Measurements from ENCODE around the gene MCOLN3. TPM values are rescaled to one million over a fixed set of nuclear protein-coding genes. Genes with fewer than 3 reads are reported as not detected.
A peak's percentile ranks its signal among the peaks of the same experiment; 100 is the strongest.

MCOLN3 gene
- total RNA-seq, 1 experiment from 2014 or later: 2.4 TPM

- intact Hi-C loops (cut with micrococcal nuclease): no loop called here
- Histone ChIP-seq H2AFZ (ENCODE audit: low read length) (no peak overlapping the region), H3K9me3 (ENCODE audit: low read length) (no peaks in the 10 kb centered on the region), H3K36me3 (ENCODE audit: low read depth, low read length) (no peaks in the 10 kb centered on the region), H3K9me2 (replicated peaks; ENCODE audit: low read length) (no peaks in the 10 kb centered on the region), H3K4me1 (ENCODE audit: insufficient read depth, low read length) (no peaks in the 10 kb centered on the region), H3F3A (ENCODE audit: low read length, unreplicated experiment) (no peaks in the 10 kb centered on the region), H3K4me2 (ENCODE audit: low read length) (no peak overlapping the region), H3K27ac (ENCODE audit: low read length) (no peak overlapping the region), H3K79me2 (ENCODE audit: low read length) (no peaks in the 10 kb centered on the region), H3K27me3 (ENCODE audit: low read length) (no peaks in the 10 kb centered on the region), H4K20me1 (ENCODE audit: low read length) (no peaks in the 10 kb centered on the region), H3K9ac (ENCODE audit: low read length) (no peak overlapping the region), H3K4me3 (ENCODE audit: low read length) (no peak overlapping the region)
- ATAC-seq (no peak), DNase-seq (no peak)
- ChIA-PET POLR2A (ENCODE audit: unreplicated experiment) (no interaction called here), CTCF (no interaction called here)
- TF ChIP-seq EZH2 (IDR thresholded peaks at IDR 0.05; ENCODE audit: low read length, unreplicated experiment): no peak
- no peak for TF ChIP-seq EZH2phosphoT487 (IDR thresholded peaks at IDR 0.05; ENCODE audit: borderline replicate concordance, low read length)
- peak; percentile 14; the same call in 1 of the 2 replicates for TF ChIP-seq CTCF (conservative IDR thresholded peaks at IDR 0.05; ENCODE audit: low read depth, low read length)
- no TSS peak for BruUV-seq (replicated peaks)
These were observed 23.6 kb downstream of the MCOLN3 start for GRCh38 chr1:85024736-85025135.

- Histone ChIP-seq H3K27ac (ENCODE audit: low read length) (no peak overlapping the region), H3K27me3 (ENCODE audit: low read length) (no peaks in the 10 kb centered on the region), H3K4me1 (ENCODE audit: insufficient read depth, low read length) (no peaks in the 10 kb centered on the region), H4K20me1 (ENCODE audit: low read length) (no peaks in the 10 kb centered on the region), H3K79me2 (ENCODE audit: low read length) (no peaks in the 10 kb centered on the region), H3K9me3 (ENCODE audit: low read length) (no peaks in the 10 kb centered on the region), H3K36me3 (ENCODE audit: low read depth, low read length) (no peaks in the 10 kb centered on the region), H3K4me3 (ENCODE audit: low read length) (no peak overlapping the region), H3K4me2 (ENCODE audit: low read length) (no peak overlapping the region), H3K9me2 (replicated peaks; ENCODE audit: low read length) (no peaks in the 10 kb centered on the region), H2AFZ (ENCODE audit: low read length) (no peak overlapping the region), H3F3A (ENCODE audit: low read length, unreplicated experiment) (no peaks in the 10 kb centered on the region), H3K9ac (ENCODE audit: low read length) (no peak overlapping the region)
- intact Hi-C loops (cut with micrococcal nuclease): no loop called here
- BruUV-seq (replicated peaks): no TSS peak
- CTCF ChIA-PET: no interaction called here
- ATAC-seq (no peak), DNase-seq (no peak)
- POLR2A ChIA-PET (ENCODE audit: unreplicated experiment): no interaction called here
- TF ChIP-seq EZH2phosphoT487 (IDR thresholded peaks at IDR 0.05; ENCODE audit: borderline replicate concordance, low read length): no peak
- TF ChIP-seq EZH2 (IDR thresholded peaks at IDR 0.05; ENCODE audit: low read length, unreplicated experiment): no peak
- no peak for TF ChIP-seq CTCF (conservative IDR thresholded peaks at IDR 0.05; ENCODE audit: low read depth, low read length)
These were observed 25.6 kb downstream of the MCOLN3 start for GRCh38 chr1:85022700-85023099.

- POLR2A ChIA-PET (ENCODE audit: unreplicated experiment): no interaction called here
- DNase-seq (no peak), ATAC-seq (no peak)
- H3K4me3 ChIP-seq (ENCODE audit: low read length): no peak overlapping the region
- no peak overlapping the region for H3K27ac ChIP-seq (ENCODE audit: low read length)
- H3K9me2 ChIP-seq (replicated peaks; ENCODE audit: low read length): no peaks in the 10 kb centered on the region
- H3K9me3 ChIP-seq (ENCODE audit: low read length): no peaks in the 10 kb centered on the region
- intact Hi-C loops (cut with micrococcal nuclease): no loop called here
- no peaks in the 10 kb centered on the region for H3K4me1 ChIP-seq (ENCODE audit: insufficient read depth, low read length)
- H3K27me3 ChIP-seq (ENCODE audit: low read length): no peaks in the 10 kb centered on the region
- no peaks in the 10 kb centered on the region for H3F3A ChIP-seq (ENCODE audit: low read length, unreplicated experiment)
- H4K20me1 ChIP-seq (ENCODE audit: low read length): no peaks in the 10 kb centered on the region
- no TSS peak for BruUV-seq (replicated peaks)
- H3K9ac ChIP-seq (ENCODE audit: low read length): no peak overlapping the region
- no peak for TF ChIP-seq EZH2phosphoT487 (IDR thresholded peaks at IDR 0.05; ENCODE audit: borderline replicate concordance, low read length)
- no peak for TF ChIP-seq CTCF (conservative IDR thresholded peaks at IDR 0.05; ENCODE audit: low read depth, low read length)
- no peak for TF ChIP-seq EZH2 (IDR thresholded peaks at IDR 0.05; ENCODE audit: low read length, unreplicated experiment)
- no peaks in the 10 kb centered on the region for H3K36me3 ChIP-seq (ENCODE audit: low read depth, low read length)
- no peak overlapping the region for H3K4me2 ChIP-seq (ENCODE audit: low read length)
- no peaks in the 10 kb centered on the region for H3K79me2 ChIP-seq (ENCODE audit: low read length)
- CTCF ChIA-PET: no interaction called here
- no peak overlapping the region for H2AFZ ChIP-seq (ENCODE audit: low read length)
These were observed 28.3 kb downstream of the MCOLN3 start for GRCh38 chr1:85019994-85020393.

Measured in PC-3 (cell line).